ENCODE measurements around the gene TMEM178A.

Gene TMEM178A

DNA sequence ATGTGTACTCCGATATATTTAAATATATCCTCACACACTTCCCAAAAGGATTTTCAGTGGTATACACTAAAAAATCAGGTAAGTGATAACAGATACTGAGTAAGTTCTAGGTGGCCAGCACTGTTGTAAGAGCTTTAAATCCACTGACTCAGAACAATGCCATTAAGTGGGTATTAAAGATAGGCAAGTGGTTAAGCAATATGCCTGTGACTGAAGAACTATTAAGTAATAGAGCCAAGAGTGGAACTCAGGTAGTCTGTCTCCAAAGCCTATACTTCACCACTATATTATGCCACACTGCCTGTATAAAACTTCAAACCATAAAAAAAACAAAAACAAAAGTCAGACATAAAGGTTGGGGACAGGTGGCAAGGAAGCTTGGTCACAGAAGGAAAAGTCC lies 76.2 kb downstream of the TMEM178A start:
- no peak overlapping the region for H3K4me3 ChIP-seq (ENCODE audit: low read depth, low read length)
- TF ChIP-seq, protein P1, sequence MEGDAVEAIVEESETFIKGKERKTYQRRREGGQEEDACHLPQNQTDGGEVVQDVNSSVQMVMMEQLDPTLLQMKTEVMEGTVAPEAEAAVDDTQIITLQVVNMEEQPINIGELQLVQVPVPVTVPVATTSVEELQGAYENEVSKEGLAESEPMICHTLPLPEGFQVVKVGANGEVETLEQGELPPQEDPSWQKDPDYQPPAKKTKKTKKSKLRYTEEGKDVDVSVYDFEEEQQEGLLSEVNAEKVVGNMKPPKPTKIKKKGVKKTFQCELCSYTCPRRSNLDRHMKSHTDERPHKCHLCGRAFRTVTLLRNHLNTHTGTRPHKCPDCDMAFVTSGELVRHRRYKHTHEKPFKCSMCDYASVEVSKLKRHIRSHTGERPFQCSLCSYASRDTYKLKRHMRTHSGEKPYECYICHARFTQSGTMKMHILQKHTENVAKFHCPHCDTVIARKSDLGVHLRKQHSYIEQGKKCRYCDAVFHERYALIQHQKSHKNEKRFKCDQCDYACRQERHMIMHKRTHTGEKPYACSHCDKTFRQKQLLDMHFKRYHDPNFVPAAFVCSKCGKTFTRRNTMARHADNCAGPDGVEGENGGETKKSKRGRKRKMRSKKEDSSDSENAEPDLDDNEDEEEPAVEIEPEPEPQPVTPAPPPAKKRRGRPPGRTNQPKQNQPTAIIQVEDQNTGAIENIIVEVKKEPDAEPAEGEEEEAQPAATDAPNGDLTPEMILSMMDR (IDR thresholded peaks at IDR 0.05; ENCODE audit: control insufficient read depth, extremely low read depth, insufficient read depth), result no peak

DNA sequence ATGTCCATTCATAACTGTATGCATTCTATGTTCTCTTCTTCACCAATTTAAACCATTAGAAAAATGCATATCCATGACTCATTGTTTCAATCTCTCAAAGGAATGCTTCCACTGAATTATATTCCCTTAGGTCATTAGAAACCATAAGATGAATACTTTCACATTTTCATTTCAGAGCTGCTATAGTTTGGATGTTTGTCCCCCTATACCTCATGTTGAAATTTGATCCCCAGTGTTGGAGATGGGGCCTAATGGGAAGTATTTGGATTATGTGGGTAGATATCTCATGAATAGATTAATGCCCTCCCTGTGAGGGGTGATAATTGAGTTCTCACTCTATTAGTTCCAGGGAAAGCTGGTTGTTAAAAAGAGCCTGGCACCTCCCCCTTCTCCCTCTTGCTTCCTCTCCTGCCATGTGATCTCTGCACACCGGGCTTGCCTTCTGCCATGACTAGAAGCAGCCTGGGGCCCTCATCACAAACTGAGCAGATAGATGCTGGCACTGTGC lies 77.6 kb downstream of the TMEM178A start:
- TF ChIP-seq, protein P1 (IDR thresholded peaks at IDR 0.05; ENCODE audit: control insufficient read depth, extremely low read depth, insufficient read depth), result no peak
- no peak overlapping the region for H3K4me3 ChIP-seq (ENCODE audit: low read depth, low read length)
- no peak for DNase-seq (ENCODE audit: low read depth)

More for the DNA sequence above, 76.2 kb downstream of the TMEM178A start:
- DNase-seq (ENCODE audit: low read depth), result no peak

DNA sequence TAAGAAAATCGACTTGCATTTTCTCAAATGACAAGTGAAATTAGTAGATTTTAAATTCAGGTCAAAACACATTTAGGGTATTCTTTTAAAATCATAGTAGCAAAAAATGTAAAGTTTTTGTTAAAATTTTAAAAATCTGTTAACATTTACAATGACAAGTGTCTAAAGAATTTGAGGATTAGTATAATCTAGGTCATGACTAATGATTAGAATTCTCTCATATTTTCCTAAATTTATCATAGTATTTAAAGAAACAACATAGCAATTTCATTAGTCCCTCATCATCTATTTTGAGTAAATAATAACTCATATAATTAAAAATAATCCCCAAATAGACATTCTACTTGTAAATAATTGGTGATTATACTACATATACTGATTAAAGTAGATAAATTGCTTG lies 89.7 kb downstream of the TMEM178A start:
- TF ChIP-seq, protein P1 (IDR thresholded peaks at IDR 0.05; ENCODE audit: control insufficient read depth, extremely low read depth, insufficient read depth), result no peak
- no peak overlapping the region for H3K4me3 ChIP-seq (ENCODE audit: low read depth, low read length)

GRCh38 chr2:39757156-39757555 lies 91.4 kb downstream of the TMEM178A start:
- DNase-seq (ENCODE audit: low read depth), result no peak
- H3K4me3 ChIP-seq (ENCODE audit: low read depth, low read length), result no peak overlapping the region
- TF ChIP-seq, protein P1 (IDR thresholded peaks at IDR 0.05; ENCODE audit: control insufficient read depth, extremely low read depth, insufficient read depth), result no peak

More for the DNA sequence above, 89.7 kb downstream of the TMEM178A start:
- DNase-seq (ENCODE audit: low read depth), result no peak

DNA sequence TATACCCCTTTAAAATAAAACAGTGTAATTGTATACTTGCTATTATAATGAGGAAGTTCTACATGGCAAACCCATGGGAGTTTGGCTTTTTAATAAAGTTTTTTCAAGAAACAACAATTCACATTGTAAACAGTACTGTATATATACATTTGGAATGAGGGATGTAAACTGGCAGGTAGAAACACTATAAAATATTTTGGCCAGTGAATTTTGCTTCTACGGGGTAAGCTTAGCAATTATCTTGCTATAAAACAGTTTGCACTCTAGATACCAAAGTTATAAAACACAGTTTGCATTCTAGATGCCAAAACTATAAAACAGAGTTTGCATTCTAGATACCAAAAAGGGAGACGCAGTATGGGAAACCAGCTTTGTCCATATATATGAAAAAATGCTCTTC lies 96.7 kb downstream of the TMEM178A start:
- TF ChIP-seq, protein P1 (IDR thresholded peaks at IDR 0.05; ENCODE audit: control insufficient read depth, extremely low read depth, insufficient read depth), result no peak
- H3K4me3 ChIP-seq (ENCODE audit: low read depth, low read length), result no peak overlapping the region
- peak; percentile 74 for DNase-seq (ENCODE audit: low read depth)

All from LNCaP clone FGC (cell line).